Measurements from ENCODE around the gene CZIB.
"Not testable (repeated sequence)": the region's sequence is repeated elsewhere in the genome, so short reads cannot be mapped to it uniquely, and the experiment has no call there.

Gene CZIB

GRCh38 chr1:53189061-53189460 is 31.4 kb downstream of the CZIB start:
- no peak for FAIRE-seq
- DNase-seq (ENCODE audit: low spot score) = no peak

DNA sequence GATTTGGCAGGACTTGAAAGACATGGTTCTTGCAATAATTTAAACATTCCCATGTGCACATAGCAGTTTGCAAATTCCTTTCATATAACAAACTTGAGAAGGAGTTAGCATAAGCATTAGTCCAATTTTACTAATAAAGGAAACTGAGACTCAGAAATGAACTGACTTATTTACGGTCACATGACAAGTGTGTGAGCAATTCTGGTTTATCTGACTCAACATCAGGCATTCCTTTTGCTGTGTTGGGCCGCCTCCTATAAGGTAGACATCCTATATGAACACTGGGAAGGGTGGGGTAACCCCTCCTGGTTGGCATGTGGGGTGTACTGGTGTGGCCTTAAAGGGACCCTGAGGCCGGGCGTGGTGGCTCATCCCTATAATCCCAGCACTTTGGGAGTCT is 32.3 kb downstream of the CZIB start:
- FAIRE-seq = no peak

GRCh38 chr1:53187401-53187800 is 33.0 kb downstream of the CZIB start:
- FAIRE-seq (no peak), DNase-seq (ENCODE audit: low spot score) (no peak)

More for the DNA sequence above, 32.3 kb downstream of the CZIB start:
- DNase-seq (ENCODE audit: low spot score) = no peak

DNA sequence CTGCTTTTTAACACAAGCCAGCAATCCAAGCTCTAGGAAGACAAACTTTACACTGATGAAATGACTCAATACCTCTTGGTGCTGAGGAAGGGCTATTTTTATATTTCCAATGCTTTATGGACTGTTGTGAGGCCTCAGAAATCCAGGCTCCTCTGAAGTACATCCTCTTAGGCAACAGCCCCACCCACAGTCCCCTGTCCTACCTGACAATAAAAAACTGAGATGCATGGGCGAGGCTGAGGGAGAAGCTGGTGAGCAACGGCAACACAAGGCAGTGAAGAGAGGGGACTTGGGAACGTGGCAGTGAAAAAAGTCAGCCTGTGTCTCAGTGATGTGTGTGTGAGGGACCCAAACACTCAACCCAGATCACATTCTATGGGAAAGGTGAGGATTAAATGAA is 33.9 kb downstream of the CZIB start:
- FAIRE-seq (no peak), DNase-seq (ENCODE audit: low spot score) (no peak)

DNA sequence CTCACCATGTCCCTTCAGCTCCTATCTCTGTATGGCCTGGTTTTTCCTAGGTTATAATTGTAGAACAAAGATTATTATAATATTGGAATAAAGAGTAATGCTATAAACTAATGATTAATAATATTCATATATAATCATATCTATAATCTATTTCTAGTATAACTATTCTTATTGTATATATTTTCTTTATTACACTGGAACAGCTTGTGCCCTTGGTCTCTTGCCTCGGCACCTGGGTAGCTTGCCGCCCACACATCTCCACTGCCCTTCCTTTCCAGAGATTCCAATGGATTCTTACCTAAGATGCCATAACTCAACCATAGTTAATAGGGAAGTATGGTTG is 34.5 kb downstream of the CZIB start:
- not testable (repeated sequence) for FAIRE-seq

DNA sequence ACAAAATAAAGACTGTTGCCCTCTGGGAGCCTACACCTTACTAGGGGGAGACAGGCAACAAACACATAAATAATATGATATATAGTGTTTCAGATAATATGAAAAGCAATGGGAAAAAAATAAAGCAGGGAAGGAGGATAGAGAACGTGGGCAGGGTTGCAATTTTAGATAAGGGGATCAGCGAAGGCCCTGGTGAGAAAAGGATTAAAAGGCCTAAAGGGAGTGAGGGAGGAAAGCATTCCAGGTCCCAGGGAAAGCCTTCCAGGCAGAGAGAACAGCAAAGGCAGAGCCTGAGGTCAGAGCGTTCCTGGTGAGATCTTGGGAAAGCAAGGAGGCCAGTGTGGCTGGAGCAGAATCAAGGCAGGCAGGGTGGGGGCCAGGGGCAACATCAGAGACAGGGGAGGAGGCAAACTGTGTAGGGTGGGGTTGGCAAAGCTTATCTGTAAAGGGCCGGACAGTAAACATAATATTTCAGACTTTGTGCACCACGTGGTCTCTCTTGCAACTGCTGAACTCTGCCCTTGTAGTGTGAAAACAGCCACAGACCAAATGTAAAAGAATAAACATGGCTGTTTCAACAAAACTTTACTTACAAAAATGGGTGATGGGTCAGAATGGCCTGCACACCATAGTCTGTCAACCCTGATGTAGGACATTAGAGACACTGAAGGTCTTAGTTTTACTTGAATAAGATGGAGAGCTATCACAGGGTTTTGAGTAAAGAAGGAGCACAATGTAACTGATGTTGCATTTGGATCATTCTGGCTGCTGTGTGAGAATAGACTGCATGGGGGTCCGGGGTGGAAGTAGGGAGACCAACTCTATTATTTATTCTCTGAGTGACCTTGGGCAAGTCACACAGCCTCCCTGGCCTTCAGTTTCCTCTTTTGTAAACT is 37.1 kb downstream of the CZIB start:
- FAIRE-seq = no peak
- DNase-seq (ENCODE audit: low spot score) = no peak

More for the DNA sequence above, 34.5 kb downstream of the CZIB start:
- DNase-seq (ENCODE audit: low spot score) = not testable (repeated sequence)

DNA sequence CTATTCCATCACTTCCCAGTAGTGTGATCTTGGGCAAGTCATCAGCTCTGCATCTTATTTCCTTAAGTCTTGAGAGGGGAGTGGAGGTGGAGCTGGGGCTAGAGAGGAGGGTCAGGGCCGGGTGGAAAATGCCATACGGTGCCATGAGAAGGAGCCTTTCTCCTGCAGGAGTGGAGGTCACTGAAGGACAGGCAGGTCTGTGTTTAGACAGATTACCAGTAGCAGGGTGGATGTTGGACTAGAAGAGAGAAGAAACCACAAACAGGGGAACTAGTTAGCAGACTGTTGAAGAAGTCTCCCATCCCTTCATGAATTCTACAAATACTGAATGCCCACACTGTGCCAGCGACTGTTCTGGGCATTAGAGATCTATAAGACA is 37.7 kb downstream of the CZIB start:
- FAIRE-seq = no peak
- DNase-seq (ENCODE audit: low spot score) = no peak

DNA sequence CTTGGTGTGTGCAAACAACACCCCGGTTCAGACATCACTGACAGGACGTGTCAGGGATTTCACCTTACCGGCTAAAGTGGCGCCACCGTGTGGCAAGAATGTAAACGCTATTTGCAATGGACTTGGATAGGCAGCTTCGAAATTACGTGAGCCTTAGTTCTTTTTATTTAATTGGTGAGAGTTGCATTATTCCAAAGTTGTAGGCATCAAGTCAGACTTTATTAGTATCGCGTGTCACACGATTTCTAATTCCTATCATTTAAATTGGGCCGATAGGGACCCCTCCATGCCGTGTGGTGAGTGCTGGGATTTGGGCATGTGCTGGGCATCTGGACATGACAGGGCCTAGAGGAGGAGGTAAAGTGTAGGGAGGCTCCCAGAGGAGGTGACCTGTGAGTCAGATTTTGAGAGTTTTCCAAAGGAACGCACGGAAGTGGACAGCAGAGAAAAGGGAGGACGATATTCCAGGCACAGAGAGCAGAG is 38.3 kb downstream of the CZIB start:
- FAIRE-seq (peak; percentile 62), DNase-seq (ENCODE audit: low spot score) (peak; percentile 43)

- no peak for FAIRE-seq
- no peak for DNase-seq (ENCODE audit: low spot score)
Measured at GRCh38 chr1:53180951-53181350, 39.5 kb downstream of the CZIB start.

DNA sequence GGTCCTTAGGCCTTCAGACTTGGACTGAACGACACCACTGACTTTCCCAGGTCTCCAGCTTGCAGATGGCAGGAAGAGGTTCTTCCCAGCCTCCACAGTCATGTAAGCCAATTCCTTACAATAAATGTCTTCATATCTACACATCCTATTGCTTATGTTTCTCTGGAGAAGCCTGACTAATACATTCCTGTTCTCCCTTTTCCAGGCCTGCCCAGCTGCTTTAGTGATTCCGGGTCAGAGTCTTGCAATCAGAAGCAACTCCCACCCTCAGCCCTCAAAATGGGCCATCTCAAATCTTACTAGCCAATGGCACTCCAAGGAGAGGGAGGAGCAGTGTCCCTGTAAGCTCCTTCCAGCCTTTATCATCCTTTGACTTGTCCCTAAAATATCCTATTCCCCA is 40.2 kb downstream of the CZIB start:
- DNase-seq (ENCODE audit: low spot score) = no peak
- FAIRE-seq = no peak

- FAIRE-seq (no peak), DNase-seq (ENCODE audit: low spot score) (no peak)
Measured at GRCh38 chr1:53176452-53177208, 43.8 kb downstream of the CZIB start.

- no peak for FAIRE-seq
- DNase-seq (ENCODE audit: low spot score) = no peak
Measured at GRCh38 chr1:53174971-53175913, 45.2 kb downstream of the CZIB start.

GRCh38 chr1:53172426-53173128 is 47.9 kb downstream of the CZIB start:
- FAIRE-seq = no peak
- DNase-seq (ENCODE audit: low spot score) = peak; percentile 17

GRCh38 chr1:53166912-53167311 is 53.5 kb downstream of the CZIB start:
- FAIRE-seq = no peak
- DNase-seq (ENCODE audit: low spot score) = no peak

DNA sequence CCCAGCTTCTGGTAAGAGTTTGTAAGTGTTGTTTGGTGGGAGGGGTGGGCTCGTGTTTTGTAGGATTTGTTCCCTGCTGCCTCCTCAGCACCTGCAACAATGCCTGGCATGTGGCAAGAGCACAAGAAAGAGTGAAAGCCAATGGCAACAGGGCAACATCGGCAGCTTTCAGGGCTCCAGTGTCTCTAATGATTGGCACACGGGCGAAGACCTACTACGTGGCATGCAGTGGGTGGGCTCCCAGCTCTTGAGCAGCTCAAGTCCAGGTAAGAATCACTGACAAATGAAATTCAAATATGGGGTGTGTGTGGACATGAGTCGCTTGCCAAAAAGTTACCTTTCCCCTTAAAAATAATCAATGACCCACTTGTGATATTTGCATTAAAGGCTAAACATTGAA is 54.1 kb downstream of the CZIB start:
- no peak for DNase-seq (ENCODE audit: low spot score)

GRCh38 chr1:53165408-53165961 is 54.9 kb downstream of the CZIB start:
- FAIRE-seq (no peak), DNase-seq (ENCODE audit: low spot score) (no peak)

More for the DNA sequence above, 54.1 kb downstream of the CZIB start:
- FAIRE-seq = no peak

All from RCC 7860 (cell line).